Stimulated activated CD4-positive, alpha-beta T cell treated with anti-CD3 and anti-CD28 coated beads, TNF-alpha, amount 100 ng/mL, for 24 hours (primary cell): ENCODE results near the gene ICA1.

ENCODE experiments used
- DNase-seq, 3 experiments: peaks; one replicate each; pipeline ENCODE4 v3.0.0-alpha.2; 2020; ENCODE audit warnings: low read depth in 3 of 3

ICA1 gene

DNA sequence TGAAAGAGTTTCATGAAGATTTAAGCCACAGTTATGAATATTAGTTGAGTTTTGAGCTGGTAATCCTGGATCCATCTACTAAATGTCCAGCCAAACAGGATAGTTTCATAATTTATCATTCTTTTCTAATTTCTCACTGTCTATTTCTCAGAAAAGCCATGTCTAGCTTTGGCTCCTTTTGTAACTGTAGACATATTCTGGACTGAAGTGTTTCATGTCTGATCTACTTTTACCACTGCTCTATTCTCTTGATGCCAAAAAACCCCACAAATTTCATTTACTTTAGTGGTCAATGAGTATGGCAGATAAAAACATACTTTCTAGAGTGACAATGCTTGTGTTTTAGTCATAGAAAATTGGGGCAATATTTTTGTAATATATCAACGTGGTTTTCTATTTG lies 61.2 kb downstream of the ICA1 start:
- no peak for DNase-seq

DNA sequence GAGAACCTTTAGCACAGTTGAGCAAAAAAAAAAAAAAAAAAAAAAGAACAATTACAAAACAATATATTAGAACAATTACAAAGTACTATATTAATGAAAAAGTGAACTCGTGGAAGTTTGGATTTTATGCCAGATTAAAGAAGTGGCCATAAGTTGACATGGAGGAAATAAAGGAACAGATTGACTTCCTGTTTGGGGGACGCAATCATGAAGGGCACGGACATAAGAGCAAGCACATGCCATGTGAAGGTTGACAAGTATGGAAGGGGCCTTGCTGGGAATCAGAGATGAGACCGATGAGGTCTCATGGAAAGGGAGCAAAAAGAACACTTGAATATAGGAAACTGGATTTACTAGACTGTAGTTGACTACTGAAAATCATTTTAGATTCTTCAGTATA lies 61.7 kb downstream of the ICA1 start:
- no peak for DNase-seq

- DNase-seq: no peak
These were observed 63.8 kb downstream of the ICA1 start for GRCh38 chr7:8197994-8198698.

- no peak for DNase-seq
These were observed 69.1 kb downstream of the ICA1 start for GRCh38 chr7:8192897-8193296.

- DNase-seq: peak; percentile 24 to 55 (median 26)
These were observed 71.7 kb downstream of the ICA1 start for GRCh38 chr7:8190119-8190895.

- DNase-seq: no peak
These were observed 72.3 kb downstream of the ICA1 start for GRCh38 chr7:8189625-8190024.

GRCh38 chr7:8185926-8186683 lies 75.9 kb downstream of the ICA1 start:
- no peak for DNase-seq

GRCh38 chr7:8184221-8184620 lies 77.7 kb downstream of the ICA1 start:
- DNase-seq: no peak

- DNase-seq: no peak
These were observed 82.5 kb downstream of the ICA1 start for GRCh38 chr7:8179486-8179885.

GRCh38 chr7:8178353-8178752 lies 83.6 kb downstream of the ICA1 start:
- no peak for DNase-seq

GRCh38 chr7:8177109-8177933 lies 84.6 kb downstream of the ICA1 start:
- DNase-seq: no peak

DNA sequence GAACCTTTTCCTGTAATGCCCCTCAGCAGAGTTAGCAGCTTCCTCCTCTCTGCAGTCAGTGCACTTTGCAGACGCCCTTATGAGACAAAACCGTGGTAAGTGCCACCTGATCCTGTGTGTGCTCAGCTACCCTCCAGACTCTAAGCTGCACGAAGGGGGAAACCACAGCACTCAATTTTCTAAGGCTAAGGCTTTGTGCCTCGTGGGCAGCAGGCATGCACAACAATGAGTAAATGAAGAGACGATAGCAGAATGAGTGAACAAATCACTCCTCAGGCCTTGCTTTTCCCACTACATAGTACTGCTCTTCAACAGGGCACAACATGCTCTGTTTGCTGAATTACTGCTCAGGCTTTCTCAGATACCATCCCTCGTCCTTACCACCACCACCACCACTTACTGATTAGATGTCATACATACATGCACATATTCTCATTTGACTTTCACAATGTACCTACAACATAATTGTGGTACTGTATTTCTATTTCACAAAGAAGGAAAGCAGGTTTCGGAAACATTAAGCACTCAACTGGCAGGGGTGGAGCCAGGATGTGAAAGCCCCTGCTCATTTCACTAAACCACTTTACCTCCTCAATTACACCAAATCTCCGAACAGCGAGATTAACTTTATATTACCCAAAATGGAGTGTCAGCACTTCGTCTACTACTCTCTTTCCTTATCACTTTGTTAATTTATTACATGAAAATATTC lies 85.4 kb downstream of the ICA1 start:
- peak; percentile 12 to 46 (median 34) for DNase-seq

- DNase-seq: no peak
These were observed 86.0 kb downstream of the ICA1 start for GRCh38 chr7:8175929-8176369.

DNA sequence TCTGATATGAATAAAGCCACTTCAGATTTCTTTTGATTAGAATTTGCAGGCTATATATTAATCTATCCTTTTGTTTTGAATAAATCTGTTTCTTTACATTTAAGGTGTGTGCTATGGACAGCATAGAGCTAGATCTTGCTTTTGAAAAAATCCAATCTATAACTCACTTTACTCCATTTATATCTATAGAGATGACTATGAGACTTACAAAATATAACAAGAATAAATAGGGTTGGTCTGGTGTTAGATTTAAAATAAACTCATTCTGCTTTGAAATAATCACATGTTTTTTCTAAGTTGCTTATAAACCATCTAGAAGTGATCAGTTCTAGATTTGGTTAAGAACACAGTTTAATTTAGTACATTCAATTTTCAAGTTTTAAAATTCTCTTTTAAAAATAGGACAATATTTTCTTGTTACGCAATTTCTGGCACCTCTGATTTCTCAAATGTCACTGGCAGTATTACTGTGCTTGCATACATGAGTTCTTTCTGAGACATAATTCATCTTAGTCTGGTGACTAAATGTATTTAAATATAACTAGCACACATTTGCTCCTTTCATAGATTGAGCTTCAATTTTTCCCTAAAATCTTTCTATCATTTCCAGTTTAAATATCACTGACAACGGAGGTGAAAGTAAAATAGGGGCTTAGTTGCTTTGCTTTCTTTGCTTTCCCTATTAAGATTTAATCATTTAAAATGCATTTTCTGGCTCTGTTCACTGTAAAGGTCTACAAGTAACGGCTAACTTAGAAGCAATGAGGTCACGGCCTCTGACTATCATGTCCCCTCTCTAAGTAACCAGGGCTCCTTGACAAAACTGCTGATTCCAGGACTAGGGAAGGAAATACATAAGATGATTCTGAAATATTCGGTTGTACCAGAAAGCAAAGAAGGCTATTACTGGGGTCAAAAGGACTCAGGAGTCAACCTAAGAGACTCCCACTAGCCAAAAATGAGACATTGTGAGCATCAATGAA lies 89.3 kb downstream of the ICA1 start:
- no peak for DNase-seq

DNA sequence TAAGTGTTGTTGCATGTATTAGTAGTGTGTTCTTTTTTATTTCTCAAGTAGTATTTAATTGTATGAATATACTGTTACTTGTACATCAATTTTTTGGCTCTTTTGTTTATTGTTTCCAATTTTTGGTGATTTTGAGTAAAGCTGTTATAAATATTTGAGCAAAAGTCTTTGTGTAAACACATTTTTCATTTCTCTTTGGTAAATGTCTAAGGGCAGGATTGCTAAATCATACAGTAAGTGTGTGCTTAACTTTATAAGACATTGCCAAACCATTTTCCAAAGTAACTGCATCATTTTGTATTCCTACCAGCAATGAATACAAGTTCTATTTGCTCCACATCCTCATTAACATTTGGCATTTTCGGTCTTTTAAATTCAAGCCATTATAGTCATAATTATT lies 92.8 kb downstream of the ICA1 start:
- DNase-seq: no peak

- no peak for DNase-seq
These were observed 93.6 kb downstream of the ICA1 start for GRCh38 chr7:8168336-8168735.

DNA sequence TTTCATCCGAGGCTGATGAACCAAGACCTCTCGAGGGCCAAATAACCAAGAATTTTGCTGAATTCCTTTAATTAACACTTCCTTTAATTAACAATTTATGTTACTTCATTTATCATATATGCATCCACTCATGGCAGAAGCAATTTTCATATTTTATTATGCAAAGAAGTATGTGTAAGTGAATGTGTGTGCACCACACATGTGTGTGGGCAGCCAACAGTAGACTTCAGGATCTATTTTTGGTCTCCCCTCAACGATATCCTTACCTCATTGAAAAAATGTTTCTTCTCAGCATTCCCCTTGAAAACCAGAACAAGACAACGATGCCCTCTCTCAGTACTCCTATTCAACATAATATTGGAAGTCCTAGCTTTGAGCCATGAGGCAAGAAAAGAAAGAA lies 96.8 kb downstream of the ICA1 start:
- no peak for DNase-seq

GRCh38 chr7:8162181-8162580 lies 99.8 kb downstream of the ICA1 start:
- no peak for DNase-seq

DNA sequence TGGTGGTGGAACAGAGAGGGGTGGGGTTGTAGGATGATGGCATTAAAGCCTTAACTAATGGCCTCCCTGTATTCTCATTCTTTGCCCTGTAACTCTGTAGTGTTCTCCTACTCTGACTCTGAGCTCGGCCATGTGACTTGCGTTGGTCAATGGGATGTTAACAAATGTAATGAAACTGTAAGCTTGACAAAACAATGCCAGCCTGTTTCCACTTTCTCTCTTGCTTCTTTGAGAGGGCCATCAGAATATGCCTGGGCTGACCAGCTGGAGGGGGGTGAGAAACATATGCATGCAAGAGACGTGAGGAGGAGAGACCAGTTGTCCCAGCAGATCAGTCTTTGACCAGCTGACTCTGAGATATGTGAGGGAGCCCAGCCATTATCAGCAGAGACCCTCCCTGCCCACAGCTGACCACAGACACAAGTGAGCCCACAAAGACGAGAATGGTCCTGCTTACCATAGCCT lies 100.6 kb downstream of the ICA1 start:
- DNase-seq: no peak
